NOMO-1 treated with DMSO at 0.1 percent for 48 hours (cell line): ENCODE measurements around the gene DHRS2.

Experiments used
- DNase-seq: peaks from one replicate; lab custom pipeline; 2025; ENCODE audit not compliant: unreplicated experiment; lab: John Stamatoyannopoulos, UW

DHRS2 gene

GRCh38 chr14:23645812-23646647, 9.9 kb downstream of the DHRS2 start:
- no peak for DNase-seq

- DNase-seq, result no peak
These were observed 10.7 kb downstream of the DHRS2 start for GRCh38 chr14:23646648-23647549.

GRCh38 chr14:23647619-23648018, 11.5 kb downstream of the DHRS2 start:
- DNase-seq, result no peak

GRCh38 chr14:23648764-23649460, 12.7 kb downstream of the DHRS2 start:
- no peak for DNase-seq

GRCh38 chr14:23650506-23650905, 14.3 kb downstream of the DHRS2 start:
- no peak for DNase-seq

- DNase-seq, result no peak
These were observed 16.9 kb downstream of the DHRS2 start for GRCh38 chr14:23653051-23653450.

- DNase-seq, result no peak
These were observed 18.1 kb downstream of the DHRS2 start for GRCh38 chr14:23654231-23654630.

GRCh38 chr14:23657959-23658470, 21.9 kb downstream of the DHRS2 start:
- no peak for DNase-seq

- DNase-seq, result no peak
These were observed 24.4 kb downstream of the DHRS2 start for GRCh38 chr14:23660290-23661226.

GRCh38 chr14:23661542-23661941, 25.4 kb downstream of the DHRS2 start:
- no peak for DNase-seq

- DNase-seq, result no peak
These were observed 27.0 kb downstream of the DHRS2 start for GRCh38 chr14:23663127-23663526.

GRCh38 chr14:23663711-23664110, 27.5 kb downstream of the DHRS2 start:
- DNase-seq, result no peak

GRCh38 chr14:23664207-23664885, 28.2 kb downstream of the DHRS2 start:
- DNase-seq, result no peak

GRCh38 chr14:23665302-23666016, 29.3 kb downstream of the DHRS2 start:
- DNase-seq, result no peak

- DNase-seq, result no peak
These were observed 31.0 kb downstream of the DHRS2 start for GRCh38 chr14:23667134-23667533.

GRCh38 chr14:23669441-23669840, 33.3 kb downstream of the DHRS2 start:
- no peak for DNase-seq

GRCh38 chr14:23670481-23670880, 34.3 kb downstream of the DHRS2 start:
- DNase-seq, result no peak

GRCh38 chr14:23672200-23672599, 36.0 kb downstream of the DHRS2 start:
- no peak for DNase-seq

- no peak for DNase-seq
These were observed 39.2 kb downstream of the DHRS2 start for GRCh38 chr14:23675337-23675736.
